PC-3 (cell line): ENCODE results near the gene LILRB2. TPM values are rescaled to one million over a fixed set of nuclear protein-coding genes. Genes with fewer than 3 reads are reported as not detected.
"Not testable (repeated sequence)": the region's sequence is repeated elsewhere in the genome, so short reads cannot be mapped to it uniquely, and the experiment has no call there.

ENCODE experiments used
- ATAC-seq: fragments of 200-7000 bp; cut with Tn5 transposase; 2 replicates; pipeline ENCODE4 v1.9.1; 2020; ENCODE audit warnings: mild to moderate bottlenecking, moderate library complexity
- BruUV-seq: library from RNA; stranded (reverse); fragments of 400-500 nt; replicated peaks from 2 replicates; lab custom pipeline; 2021; lab: Mats Ljungman, UMichigan
- CTCF ChIA-PET: fragments of 300-600 bp; sonication (Branson Sonifier 250); formaldehyde crosslinking; loops from one replicate; lab custom pipeline; 2022; ENCODE audit warnings: antibody characterized with exemption; lab: Charles Lee
- POLR2A ChIA-PET: fragments of 300-600 bp; sonication (Branson Sonifier 250); formaldehyde crosslinking; loops from one replicate; lab custom pipeline; 2022; ENCODE audit warnings: antibody characterized with exemption; ENCODE audit not compliant: unreplicated experiment; lab: Charles Lee
- DNase-seq: peaks from one replicate; pipeline ENCODE4 v3.0.0-alpha.2; 2015
- H2AFZ ChIP-seq: fragments of 300-600 bp; sonication (generic); 2 replicates; pipeline ENCODE4 v1.6.0; 2016; ENCODE audit warnings: antibody characterized with exemption, low read length
- H3F3A ChIP-seq: fragments of 300-600 bp; sonication (generic); one replicate; pipeline ENCODE4 v1.6.0; 2017; ENCODE audit warnings: antibody characterized with exemption, low read length, control low read depth, mild to moderate bottlenecking; ENCODE audit not compliant: unreplicated experiment
- H3K27ac ChIP-seq: fragments of 300-600 bp; sonication (generic); 2 replicates; pipeline ENCODE4 v1.5.1; 2016; ENCODE audit warnings: mild to moderate bottlenecking, low read length
- H3K27me3 ChIP-seq: fragments of 300-600 bp; sonication (generic); 2 replicates; pipeline ENCODE4 v1.6.1; 2016; ENCODE audit warnings: low read length, mixed read lengths
- H3K36me3 ChIP-seq: fragments of 300-600 bp; sonication (generic); 2 replicates; pipeline ENCODE4 v1.6.1; 2016; ENCODE audit warnings: low read depth, mixed run types, low read length, mixed read lengths
- H3K4me1 ChIP-seq: fragments of 300-600 bp; sonication (generic); 2 replicates; pipeline ENCODE4 v1.5.1; 2016; ENCODE audit warnings: low read length; ENCODE audit not compliant: insufficient read depth
- H3K4me2 ChIP-seq: fragments of 300-600 bp; sonication (generic); 2 replicates; pipeline ENCODE4 v1.6.0; 2016; ENCODE audit warnings: low read length
- H3K4me3 ChIP-seq: fragments of 300-600 bp; sonication (generic); 2 replicates; pipeline ENCODE4 v1.5.1; 2016; ENCODE audit warnings: mild to moderate bottlenecking, low read length, mixed read lengths
- H3K79me2 ChIP-seq: fragments of 300-600 bp; sonication (generic); 2 replicates; pipeline ENCODE4 v1.6.1; 2017; ENCODE audit warnings: low read length, mixed read lengths
- H3K9ac ChIP-seq: fragments of 300-600 bp; sonication (generic); 2 replicates; pipeline ENCODE4 v1.6.0; 2016; ENCODE audit warnings: mild to moderate bottlenecking, low read length
- H3K9me2 ChIP-seq: fragments of 300-600 bp; sonication (generic); replicated peaks from 2 replicates; pipeline ENCODE4 v1.6.1; 2016; ENCODE audit warnings: mixed run types, low read length, mixed read lengths
- H3K9me3 ChIP-seq: fragments of 300-600 bp; sonication (generic); 2 replicates; pipeline ENCODE4 v1.6.1; 2016; ENCODE audit warnings: low read length, mixed read lengths
- H4K20me1 ChIP-seq: fragments of 300-600 bp; sonication (generic); 2 replicates; pipeline ENCODE4 v1.6.1; 2016; ENCODE audit warnings: low read length, mixed read lengths
- EZH2 ChIP-seq: fragments of 300-600 bp; sonication (generic); IDR thresholded peaks from one replicate; pipeline ENCODE4 v1.6.1; 2017; ENCODE audit warnings: antibody characterized with exemption, mild to moderate bottlenecking, low read length; ENCODE audit not compliant: unreplicated experiment
- EZH2phosphoT487 ChIP-seq: fragments of 300-600 bp; sonication (generic); IDR thresholded peaks from 2 replicates; pipeline ENCODE4 v1.6.1; 2018; ENCODE audit warnings: mild to moderate bottlenecking, antibody characterized with exemption, low read length, borderline replicate concordance
- intact Hi-C: fragments of 100-400 bp; cut with micrococcal nuclease; formaldehyde crosslinking; loops from 2 replicates; pipeline ENCODE4 v1.9.0; 2023
- total RNA-seq: library from RNA; depleted of rRNA; stranded (reverse); fragments of >200 nt; gene quantifications from 2 replicates; pipeline ENCODE4 v1.2.3, GENCODE V29; 2014
- TF ChIP-seq, protein P1 (sequence below): fragments of 300-600 bp; sonication (generic); conservative IDR thresholded peaks from 2 replicates; pipeline ENCODE4 v1.5.1; 2017; ENCODE audit warnings: antibody characterized with exemption, low read depth, mild to moderate bottlenecking, low read length

LILRB2 gene
- total RNA-seq, 1 experiment from 2014 or later = not detected

DNA sequence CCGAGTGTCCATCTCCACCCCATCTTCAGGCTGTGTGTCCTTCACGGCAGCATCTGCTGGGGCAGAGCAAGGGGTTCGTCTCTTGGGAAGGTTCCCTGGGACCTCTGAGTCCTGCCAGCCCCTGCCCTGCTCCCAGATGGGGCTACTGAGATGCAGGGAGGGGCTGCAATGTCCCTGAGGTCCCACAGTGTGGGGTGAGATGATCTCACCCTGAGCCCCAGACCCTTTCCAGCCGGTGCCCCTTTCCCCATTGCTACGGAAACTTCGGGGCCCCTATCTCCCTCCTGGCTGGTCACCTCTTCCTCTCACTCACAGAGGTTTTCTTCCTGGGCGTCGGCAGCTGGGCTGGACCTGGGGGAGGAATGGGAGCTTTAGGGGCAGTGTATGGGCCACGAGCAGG, 5.0 kb downstream of the LILRB2 start:
- DNase-seq = no peak
- H3K4me3 ChIP-seq = no peak overlapping the region
- no peak for ATAC-seq
- BruUV-seq = no TSS peak
- no peaks in the 10 kb centered on the region for H3K79me2 ChIP-seq
- no peaks in the 10 kb centered on the region for H4K20me1 ChIP-seq
- H3K9me3 ChIP-seq = no peaks in the 10 kb centered on the region
- H3K4me2 ChIP-seq = no peak overlapping the region
- ChIA-PET CTCF (no interaction called here), POLR2A (no interaction called here)
- H3K27ac ChIP-seq = no peak overlapping the region
- no peaks in the 10 kb centered on the region for H3F3A ChIP-seq
- H2AFZ ChIP-seq = no peak overlapping the region
- TF ChIP-seq EZH2phosphoT487 = no peak
- no peak for TF ChIP-seq EZH2
- TF ChIP-seq, protein P1, sequence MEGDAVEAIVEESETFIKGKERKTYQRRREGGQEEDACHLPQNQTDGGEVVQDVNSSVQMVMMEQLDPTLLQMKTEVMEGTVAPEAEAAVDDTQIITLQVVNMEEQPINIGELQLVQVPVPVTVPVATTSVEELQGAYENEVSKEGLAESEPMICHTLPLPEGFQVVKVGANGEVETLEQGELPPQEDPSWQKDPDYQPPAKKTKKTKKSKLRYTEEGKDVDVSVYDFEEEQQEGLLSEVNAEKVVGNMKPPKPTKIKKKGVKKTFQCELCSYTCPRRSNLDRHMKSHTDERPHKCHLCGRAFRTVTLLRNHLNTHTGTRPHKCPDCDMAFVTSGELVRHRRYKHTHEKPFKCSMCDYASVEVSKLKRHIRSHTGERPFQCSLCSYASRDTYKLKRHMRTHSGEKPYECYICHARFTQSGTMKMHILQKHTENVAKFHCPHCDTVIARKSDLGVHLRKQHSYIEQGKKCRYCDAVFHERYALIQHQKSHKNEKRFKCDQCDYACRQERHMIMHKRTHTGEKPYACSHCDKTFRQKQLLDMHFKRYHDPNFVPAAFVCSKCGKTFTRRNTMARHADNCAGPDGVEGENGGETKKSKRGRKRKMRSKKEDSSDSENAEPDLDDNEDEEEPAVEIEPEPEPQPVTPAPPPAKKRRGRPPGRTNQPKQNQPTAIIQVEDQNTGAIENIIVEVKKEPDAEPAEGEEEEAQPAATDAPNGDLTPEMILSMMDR = no peak
- no peaks in the 10 kb centered on the region for H3K9me2 ChIP-seq
- no peak overlapping the region for H3K9ac ChIP-seq
- no peaks in the 10 kb centered on the region for H3K4me1 ChIP-seq
- intact Hi-C loops = no loop called here
- no peaks in the 10 kb centered on the region for H3K36me3 ChIP-seq
- peaks cover 77% of the 10 kb centered on the region for H3K27me3 ChIP-seq

DNA sequence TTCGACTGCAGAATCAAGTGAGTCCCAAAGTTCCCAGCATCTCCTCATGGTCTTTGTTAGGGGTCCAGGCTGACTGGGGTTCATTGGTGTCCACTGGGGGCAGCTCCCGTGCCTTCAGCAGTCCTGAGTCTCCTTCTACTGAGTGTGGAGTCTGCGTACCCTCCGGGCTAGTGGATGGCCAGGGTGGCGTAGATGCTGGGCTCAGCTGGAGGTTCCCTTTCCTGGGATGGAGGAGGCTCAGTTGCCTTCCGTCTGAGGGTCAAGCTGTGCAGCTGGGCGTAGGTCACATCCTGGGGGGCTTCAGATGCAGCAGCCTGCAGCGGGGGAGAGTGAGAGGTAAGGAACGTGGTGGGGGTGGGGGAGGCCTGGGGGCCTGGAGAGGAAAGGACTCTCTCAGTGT, 6.4 kb downstream of the LILRB2 start:
- H3K4me3 ChIP-seq, H3K9me3 ChIP-seq, ATAC-seq, H3K4me2 ChIP-seq, H3K79me2 ChIP-seq, H3K27ac ChIP-seq, H4K20me1 ChIP-seq, H3K36me3 ChIP-seq, H3F3A ChIP-seq, intact Hi-C loops, H3K9ac ChIP-seq, DNase-seq, POLR2A ChIA-PET, H2AFZ ChIP-seq, BruUV-seq, H3K9me2 ChIP-seq, CTCF ChIA-PET, H3K4me1 ChIP-seq: not testable (repeated sequence)
- peaks cover 76% of the 10 kb centered on the region for H3K27me3 ChIP-seq

DNA sequence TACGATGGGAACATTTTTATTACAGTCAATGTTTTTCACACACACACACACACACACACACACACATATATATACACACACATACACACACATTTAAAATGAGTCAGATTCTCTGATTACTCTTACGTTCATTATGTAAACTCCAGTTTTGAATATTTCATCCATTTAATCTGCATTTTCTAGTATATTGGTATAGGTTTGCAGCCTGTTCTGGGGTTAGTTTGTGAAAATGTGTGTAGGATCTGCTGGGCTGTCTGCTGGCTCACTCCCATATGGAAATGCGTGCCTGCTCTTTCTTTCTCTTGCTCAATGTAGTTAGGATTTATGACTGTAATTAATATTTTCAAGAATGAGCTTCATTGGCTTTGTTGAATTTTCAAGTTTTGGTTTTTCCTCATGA, 7.1 kb downstream of the LILRB2 start:
- Histone ChIP-seq H3K4me3 (no peak overlapping the region), H3K36me3 (no peaks in the 10 kb centered on the region), H3K4me1 (no peaks in the 10 kb centered on the region), H3K27me3 (peaks cover 76% of the 10 kb centered on the region), H3K4me2 (no peak overlapping the region), H3K9ac (no peak overlapping the region), H3K9me2 (no peaks in the 10 kb centered on the region), H3K9me3 (no peaks in the 10 kb centered on the region), H3K27ac (no peak overlapping the region), H3F3A (no peaks in the 10 kb centered on the region), H2AFZ (no peak overlapping the region), H3K79me2 (no peaks in the 10 kb centered on the region), H4K20me1 (no peaks in the 10 kb centered on the region)
- ATAC-seq (no peak), DNase-seq (no peak)
- BruUV-seq = no TSS peak
- intact Hi-C loops = no loop called here
- CTCF ChIA-PET = no interaction called here
- POLR2A ChIA-PET = no interaction called here
- no peak for TF ChIP-seq EZH2
- no peak for TF ChIP-seq EZH2phosphoT487

DNA sequence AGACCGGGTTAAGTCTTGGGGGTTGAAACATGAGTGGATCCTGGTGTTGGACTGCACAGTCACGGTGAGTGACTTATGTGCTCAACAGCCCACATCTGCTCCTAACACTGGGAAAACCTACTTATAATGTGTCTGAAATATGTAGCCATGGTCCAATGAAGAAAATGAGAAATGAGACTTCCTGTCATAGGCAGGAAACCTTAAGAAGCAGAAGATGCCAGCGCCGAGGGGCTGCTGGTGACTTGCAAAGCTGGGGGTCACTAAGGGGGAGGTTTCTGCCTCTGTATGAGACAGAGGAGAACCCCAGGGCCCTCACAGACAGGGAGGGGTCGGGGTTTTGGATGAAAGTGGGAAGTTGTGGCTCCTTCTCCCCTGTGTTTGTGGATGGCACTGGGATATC, 8.7 kb downstream of the LILRB2 start:
- ATAC-seq, POLR2A ChIA-PET: not testable (repeated sequence)

DNA sequence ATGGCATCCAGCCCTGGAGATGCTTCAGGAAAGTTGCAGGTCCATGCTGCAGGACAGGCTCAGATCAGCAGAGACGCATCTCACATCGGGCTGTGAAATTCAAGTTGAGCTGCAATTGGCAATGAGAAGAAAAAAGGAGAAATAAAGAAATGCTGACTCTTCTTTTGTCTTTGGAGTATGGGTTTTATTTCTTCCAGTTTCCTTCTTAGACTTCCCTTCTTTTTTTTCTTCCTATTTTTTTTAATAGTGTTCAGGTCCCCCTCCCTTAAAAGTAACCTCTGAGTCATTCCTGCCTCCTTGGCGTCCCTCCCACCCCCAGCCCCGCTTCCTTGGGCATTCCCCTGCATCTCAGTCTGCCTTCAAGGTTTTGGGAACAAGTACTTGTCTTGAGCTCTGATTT, 9.3 kb downstream of the LILRB2 start:
- intact Hi-C loops, BruUV-seq, POLR2A ChIA-PET, H4K20me1 ChIP-seq, H3K4me1 ChIP-seq, CTCF ChIA-PET, H3K79me2 ChIP-seq, H3F3A ChIP-seq, H3K9me3 ChIP-seq, H3K4me3 ChIP-seq, H2AFZ ChIP-seq, H3K27ac ChIP-seq, H3K9me2 ChIP-seq, DNase-seq, ATAC-seq, H3K4me2 ChIP-seq, H3K36me3 ChIP-seq, H3K9ac ChIP-seq: not testable (repeated sequence)
- H3K27me3 ChIP-seq = peaks cover 79% of the 10 kb centered on the region

More for the DNA sequence above, 8.7 kb downstream of the LILRB2 start:
- H3K4me3 ChIP-seq, H3K79me2 ChIP-seq, BruUV-seq, H3F3A ChIP-seq, H3K27ac ChIP-seq, CTCF ChIA-PET, H3K36me3 ChIP-seq, H3K9me2 ChIP-seq, H3K9ac ChIP-seq, intact Hi-C loops, H3K4me2 ChIP-seq, H3K4me1 ChIP-seq, H3K9me3 ChIP-seq, H4K20me1 ChIP-seq, DNase-seq, H2AFZ ChIP-seq: not testable (repeated sequence)
- H3K27me3 ChIP-seq = peaks cover 79% of the 10 kb centered on the region
